DMS153 treated with DMSO at 0.1 percent for 48 hours (cell line): Measurements from ENCODE around the gene SNX30.

Source experiments
- DNase-seq: peaks from one replicate; lab custom pipeline; 2025; ENCODE audit not compliant: unreplicated experiment; lab: John Stamatoyannopoulos, UW

Gene SNX30

DNA sequence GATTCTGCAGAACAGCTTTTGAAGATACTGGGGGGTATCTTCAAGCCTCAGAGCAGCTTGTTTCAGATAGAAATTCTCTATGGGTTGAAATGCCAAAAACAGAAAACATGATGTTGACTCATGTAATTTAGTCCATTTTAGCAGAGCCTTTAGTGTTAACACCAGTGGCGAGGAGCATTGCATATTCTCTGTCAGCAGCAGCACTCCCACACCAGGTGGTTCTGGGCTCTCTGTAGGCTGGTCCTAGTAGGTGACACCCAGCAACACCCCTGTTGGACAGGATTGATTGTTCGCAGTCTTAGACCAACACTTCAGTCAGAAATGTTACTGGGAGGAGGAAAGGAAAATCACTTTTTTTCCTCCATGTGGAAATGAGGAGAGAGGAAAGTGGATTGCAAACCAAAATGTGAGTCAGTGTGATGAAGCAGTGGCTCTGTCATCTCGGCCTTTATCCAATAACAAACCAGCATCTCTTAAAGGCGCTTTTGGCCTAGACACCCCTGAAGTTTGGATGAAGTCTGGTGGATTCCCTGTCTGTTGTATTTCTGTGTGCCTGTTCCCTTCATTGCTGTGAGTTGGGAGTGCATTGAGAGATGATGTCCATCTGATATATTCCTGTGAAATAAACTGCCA, 123.3 kb downstream of the SNX30 start:
- DNase-seq = no peak

DNA sequence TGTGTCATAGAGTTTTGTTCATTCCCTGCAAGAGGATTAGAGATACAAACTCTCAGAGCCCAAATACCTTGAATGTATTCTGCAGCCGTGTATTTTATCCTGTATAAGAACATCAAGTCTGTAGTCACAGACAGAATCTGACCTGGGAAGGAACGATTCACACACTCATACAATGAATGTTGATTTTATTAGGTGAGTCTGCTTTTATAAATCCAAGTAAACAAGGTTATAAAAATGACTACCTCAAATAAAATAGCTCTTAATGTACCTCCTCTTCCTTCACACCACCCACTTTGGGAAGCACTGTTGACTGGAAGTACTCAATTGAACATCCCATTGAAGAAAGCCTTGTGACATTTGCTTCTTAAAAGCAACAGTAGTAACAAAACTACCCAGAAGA, 128.2 kb downstream of the SNX30 start:
- DNase-seq = no peak

DNA sequence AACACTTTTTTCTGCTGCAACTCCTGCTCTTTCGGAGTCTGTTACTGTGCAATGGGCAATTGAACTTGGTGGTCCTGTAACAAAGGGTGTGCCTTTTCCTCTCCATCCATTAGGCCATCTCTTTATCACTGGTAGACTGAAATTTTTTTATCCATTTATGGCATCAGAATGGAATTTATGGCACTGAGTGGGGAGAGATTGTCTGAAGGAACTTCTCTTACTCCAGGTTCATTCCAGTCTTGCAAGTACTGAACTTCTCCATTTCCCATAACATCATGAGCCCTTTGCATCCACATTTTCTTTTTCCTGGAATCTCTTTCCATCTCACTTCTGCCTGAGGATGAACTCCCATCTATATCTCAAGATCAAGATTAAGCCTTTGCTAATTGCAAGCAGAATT, 130.1 kb downstream of the SNX30 start:
- no peak for DNase-seq

DNA sequence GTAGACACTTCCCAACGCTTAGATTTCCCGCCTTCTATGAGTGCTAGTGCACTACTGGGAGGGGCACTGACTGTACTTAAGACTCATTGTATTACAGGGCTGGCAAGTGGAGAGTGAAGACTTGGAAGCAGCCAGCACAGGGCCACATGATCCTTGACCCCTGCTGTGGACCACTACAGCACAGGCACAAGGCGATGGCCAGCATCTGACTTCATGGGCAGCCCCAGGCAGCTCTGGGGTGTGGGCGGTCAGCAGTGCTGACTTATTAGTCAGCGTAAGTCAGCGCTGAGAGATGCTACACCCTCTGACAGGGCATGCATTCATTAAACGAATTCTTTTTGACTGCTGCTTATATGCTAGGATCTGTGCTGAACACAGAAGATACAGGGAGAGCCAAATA, 130.8 kb downstream of the SNX30 start:
- DNase-seq = no peak

DNA sequence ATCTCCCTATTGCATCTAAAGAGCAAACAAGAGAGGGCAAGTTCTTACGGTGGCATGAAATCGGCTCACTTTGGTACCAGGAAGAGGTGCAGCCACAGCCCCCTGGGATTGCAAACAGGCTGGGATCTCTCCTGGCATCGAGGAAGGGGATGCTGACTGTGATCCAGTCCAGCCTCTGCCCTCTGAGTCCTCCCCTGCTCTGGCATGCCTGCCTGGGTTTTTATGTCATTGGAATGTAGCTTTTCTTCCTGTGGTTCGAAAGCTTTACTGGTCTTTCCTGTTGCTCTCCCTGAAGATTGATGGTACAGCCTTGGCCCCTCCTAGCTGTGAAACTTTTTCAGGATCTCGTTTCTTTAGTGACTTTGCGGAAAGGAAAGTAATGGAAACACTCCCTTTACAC, 133.5 kb downstream of the SNX30 start:
- DNase-seq = no peak

DNA sequence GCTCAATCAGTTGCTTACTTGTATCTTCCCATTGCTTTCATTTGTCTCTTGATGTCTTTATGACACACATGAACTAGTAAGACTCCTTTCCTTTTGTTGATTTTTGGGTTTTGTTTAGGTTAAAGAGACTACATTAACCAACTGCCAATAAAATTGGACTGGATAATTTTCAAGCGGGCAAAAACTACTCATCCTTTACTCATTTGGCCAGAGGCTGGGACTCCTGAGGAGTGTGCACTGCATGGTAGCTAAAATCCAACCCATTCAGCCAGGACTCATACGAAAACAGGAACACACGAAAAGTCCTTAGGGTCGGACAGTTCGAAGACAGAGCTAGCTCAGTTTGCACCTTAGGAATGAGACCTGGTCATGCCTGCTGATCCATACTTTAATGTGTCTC, 134.2 kb downstream of the SNX30 start:
- no peak for DNase-seq

DNA sequence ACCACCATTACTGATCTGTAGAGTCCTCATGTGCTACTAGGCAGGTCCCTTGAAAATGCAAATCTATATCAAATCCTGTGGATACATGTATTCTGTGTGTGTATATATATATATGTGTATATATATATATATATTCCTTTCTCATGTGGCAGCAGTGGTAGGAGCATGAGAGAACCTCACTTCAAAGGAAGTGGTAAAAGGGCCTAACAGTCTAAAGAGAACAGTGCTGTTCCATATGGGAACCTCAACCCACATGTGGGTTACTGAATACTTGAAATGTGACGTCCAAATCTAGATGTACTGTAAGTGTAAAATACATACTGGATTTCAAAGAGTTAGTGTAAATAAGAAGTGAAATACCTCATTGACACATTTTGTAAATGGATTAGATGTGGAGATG, 134.8 kb downstream of the SNX30 start:
- no peak for DNase-seq

DNA sequence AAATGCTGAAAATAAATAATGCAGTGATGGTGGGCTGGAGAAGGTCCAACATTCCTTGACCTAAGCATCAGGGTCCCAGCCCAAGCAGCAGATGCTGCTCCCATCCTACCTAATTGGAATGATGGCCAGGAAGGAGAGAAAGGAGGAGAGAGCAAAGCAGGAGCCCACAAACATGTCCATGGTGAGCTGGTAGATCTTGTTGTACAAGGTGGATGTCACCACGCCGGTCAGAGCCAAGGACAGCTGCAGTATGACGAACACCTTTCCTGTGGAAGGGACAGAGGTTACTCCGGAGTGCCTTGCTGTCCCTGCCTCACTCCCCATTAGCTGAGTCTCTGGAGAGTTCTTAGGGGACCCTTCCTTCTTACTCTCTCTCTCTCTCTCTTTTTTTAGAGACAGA, 135.8 kb downstream of the SNX30 start:
- no peak for DNase-seq

DNA sequence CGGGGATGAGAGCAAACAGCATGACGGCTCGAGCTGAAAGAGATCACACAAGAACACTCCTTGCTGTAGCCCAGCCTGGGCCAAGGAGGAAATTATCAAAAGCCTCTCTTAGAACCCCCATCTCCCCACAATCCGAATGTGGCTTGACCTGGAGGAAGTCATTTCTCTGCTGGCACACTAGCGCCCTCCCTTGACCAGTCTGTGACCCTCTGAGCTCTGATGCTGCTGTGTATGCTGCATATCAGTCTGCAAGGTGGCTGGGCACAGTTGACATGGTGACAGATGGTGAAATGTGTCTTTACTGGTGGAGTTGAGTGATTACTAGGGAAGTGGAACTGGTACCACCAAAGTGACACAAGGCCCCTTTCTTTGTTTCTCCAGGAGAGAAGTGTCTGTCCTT, 136.8 kb downstream of the SNX30 start:
- no peak for DNase-seq

DNA sequence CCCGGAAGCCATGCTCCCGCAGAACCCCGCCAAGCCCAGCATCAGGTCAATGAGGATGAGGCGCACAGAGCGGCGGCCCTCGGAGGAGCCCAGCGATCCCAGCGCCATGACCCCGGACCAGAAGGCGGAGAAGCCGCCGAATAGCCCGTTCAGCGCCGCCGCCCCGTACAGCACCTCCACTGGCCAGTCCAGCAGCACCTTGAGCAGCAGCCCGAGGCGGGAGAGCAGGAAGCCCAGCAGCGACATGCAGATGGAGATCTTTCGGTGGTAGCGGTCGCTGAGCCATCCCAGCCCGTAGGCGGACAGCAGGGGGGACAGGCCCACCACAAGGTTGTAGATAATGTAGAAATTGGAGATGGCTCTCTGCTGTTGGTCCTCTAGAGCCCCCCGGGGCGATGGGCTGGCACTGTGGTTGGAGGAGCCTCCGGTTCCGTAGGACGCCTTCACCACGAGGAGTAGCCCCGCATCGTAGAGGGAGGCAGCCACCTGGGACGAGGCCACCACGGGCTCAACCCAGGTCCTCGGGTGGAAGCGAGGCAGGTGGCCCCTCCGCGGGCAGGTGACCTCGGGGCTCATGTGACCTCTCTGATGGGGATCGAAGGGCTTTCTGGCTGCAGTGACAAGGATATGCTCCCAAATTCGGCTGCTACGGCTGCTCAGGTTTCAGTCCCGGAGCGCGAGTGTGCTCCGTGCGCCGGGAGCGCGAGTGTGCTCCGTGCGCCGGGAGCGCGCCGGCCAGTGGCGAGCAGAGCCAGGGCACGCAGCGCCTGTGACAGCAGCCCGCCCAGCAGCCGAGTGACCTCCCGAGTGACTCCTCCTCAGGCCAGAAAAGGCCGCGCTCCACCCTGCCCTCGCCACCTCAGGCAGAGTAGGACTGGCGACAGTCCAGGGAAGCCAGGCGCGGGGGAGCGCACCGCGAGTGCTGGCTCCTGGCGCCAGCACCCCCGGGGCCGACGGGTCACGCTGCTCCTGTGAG, 139.8 kb downstream of the SNX30 start, which contains the start of gene SLC46A2:
Gene SLC46A2, minus strand, starts transcription at position 771 of the 976 bp plus-strand sequence. Its CDS starts 195 bp downstream, at position 576.
- DNase-seq = no peak

DNA sequence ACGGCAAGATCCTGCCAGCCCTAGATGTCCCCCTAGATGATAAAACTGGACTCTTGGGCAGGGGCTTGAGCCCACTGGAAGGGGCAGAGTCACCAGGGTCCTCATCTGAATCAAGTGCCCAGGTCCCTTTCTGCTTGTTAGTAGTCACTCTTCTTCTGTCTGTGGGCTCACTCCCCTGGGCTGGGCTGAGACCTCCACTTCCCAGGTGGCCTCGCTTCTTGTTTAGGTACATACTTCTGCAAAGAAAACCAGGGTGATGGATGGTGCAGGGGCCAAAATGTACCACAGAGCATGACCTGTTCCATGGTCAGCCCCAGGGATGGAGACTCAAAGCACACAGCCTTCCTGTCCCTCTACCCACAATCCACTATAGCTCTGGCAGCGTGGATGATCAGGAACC, 141.0 kb downstream of the SNX30 start:
- no peak for DNase-seq

DNA sequence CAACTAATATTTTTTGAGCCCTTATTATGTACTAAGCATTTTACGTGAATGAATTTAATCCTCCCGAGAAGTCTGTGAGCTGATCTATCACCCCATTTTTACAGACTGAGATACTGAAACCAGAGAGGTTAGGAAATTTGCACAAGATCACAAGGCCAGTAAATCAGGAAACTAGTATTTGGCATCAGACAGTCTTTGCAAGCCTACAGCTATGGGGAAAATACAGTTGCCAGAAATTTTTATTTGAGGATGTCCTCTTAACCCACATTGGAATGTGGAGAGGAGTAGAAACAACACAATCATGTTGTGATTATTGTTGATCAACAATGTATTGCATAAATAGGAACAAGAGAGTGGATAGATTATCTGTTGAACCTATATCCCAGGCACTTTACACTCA, 142.4 kb downstream of the SNX30 start:
- no peak for DNase-seq

DNA sequence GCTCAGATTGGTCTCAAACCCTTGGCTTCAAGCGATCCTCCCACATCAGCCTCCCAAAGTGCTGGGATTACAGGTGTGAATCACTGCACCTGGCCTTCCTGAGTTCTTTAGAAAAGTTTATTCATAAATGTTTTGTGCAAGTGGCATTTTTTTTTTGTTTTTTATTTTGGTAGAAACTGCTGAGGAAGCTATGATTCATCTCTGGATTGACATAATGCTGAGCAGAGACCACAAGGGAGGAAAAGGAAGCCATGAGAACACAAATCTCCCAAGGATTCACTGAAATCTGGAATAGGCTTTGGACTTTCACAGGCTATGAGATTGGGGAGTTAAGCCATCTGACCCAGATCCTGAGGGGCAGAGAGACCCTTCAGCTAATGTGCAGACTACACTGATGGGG, 143.5 kb downstream of the SNX30 start:
- DNase-seq = no peak

DNA sequence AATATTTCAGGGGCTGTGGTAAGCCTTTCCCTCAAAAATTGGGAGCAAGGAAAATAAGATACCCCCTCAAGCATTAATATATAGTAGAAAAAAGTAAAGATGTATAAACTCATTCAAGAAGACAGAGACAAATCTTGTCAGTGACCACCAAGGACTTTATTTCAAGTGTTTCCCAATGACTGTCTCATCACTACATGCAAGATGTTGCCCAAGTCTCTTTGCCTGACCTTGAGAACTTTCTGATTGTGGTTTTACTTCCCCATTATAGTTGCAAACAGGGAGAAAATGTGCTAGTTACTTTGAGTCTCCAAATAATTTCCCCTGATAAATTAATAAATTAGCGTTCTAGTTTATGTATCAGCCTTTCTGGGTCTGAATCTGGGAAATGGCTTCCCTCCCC, 144.1 kb downstream of the SNX30 start:
- no peak for DNase-seq

DNA sequence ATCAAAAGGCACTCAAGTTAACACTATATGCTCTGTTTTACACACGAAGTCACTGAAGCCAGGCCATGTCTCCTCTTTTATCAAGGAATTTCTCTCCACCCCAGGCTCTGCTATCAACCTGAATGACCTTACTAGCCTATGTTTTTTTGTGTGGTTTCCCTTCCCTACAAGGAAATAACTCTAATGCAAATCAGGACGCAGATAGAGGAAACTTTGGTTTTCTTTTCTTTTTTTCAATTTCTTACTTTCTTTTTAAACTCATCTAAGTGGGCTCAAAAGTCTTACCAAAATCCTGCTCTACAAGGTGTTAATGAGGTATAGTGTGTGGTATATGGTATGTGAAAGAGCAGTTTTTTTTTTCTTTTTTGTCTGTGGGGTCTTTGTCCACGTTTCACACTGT, 145.6 kb downstream of the SNX30 start:
- no peak for DNase-seq

DNA sequence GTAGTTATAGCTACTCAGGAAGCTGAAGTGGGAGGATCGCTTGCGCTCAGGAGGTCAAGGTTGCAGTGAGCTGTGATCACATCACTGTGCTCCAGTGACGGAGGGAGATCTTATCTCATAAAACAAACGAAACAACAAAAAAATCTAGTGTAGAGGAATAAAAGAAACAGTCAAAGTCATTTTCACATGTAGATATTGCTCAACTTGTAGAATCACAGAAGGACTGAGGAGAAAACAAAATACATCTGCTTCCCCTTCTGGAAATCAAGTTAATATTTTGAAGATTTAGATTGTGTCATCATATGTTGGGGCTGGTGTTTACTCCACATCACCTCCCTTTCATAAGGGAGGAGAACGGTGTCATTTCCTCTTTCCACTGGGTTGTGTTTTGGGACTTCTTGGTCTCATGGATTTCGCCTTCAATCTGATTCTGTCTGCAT, 148.3 kb downstream of the SNX30 start:
- no peak for DNase-seq

DNA sequence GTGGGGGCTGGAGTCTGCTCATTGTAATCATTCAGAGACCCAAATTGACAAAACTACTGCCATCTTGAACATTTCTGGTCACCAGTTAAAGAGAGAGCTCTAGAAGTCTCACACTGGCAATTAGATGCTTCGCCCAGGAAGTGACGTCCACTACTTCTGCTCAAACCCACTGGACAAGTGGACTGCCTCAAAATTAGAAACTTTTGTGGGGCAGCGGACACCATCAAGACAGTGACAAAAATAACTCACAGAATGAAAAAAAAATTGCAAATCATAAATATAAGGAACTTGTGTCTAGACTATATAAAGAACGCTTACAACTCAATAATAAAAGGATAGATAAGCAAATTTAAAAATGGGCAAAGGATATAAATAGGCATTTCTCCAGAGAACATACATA, 149.9 kb downstream of the SNX30 start:
- DNase-seq = no peak

DNA sequence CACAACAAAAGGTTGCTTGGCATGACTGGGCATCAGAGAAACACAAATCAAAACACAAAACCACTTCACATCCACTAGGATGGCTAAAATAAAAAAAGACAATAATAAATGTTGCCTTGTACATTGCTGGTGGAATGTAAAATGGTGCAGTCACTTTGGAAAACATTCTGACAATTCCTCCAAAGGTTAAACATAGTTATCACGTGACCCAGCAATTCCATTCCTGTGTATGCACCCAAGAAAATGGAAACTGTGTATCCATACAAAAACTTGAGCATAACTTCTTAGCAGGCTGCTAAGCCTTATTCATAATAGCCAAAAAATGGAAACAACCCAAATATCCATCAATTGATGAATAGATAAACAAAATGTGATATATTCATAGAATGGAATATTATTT, 150.3 kb downstream of the SNX30 start:
- no peak for DNase-seq

DNA sequence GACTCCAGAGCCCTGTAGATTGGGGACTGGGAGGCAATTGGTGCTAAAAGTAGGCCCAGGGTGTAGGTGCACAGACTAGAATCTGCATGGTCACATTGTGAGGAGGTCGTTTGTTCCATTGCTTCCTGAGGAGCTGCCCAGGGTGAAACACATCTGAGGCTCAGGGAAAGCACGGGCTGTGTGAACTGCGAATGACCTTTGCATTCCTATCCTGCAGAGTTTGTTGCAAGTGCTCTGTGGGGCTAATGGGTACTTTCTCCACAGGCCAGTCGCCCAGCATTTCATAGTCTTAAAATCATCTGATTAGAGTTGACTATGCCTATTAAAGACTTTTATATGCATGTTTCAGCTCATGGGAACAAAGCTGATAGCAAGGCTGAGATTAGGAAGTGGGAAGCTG, 154.5 kb downstream of the SNX30 start:
- no peak for DNase-seq

DNA sequence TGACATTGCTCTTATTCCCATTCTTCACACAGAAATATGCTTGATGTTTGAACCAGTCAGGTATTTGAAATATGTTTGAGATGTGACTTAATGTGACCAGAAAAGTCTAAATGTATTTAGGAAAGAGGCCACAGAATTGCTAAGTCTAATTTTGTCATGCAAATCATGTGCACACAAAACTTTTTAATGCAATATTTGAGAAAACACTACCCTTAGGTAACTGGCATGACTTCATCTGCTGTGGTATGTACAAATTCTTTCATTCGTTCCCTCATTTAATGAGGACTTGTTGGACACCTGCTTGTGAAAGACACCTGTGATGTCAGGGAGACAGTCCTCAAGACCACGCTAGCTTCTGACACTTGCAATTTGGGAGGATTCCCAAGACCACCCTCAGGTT, 161.2 kb downstream of the SNX30 start:
- DNase-seq = no peak

DNA sequence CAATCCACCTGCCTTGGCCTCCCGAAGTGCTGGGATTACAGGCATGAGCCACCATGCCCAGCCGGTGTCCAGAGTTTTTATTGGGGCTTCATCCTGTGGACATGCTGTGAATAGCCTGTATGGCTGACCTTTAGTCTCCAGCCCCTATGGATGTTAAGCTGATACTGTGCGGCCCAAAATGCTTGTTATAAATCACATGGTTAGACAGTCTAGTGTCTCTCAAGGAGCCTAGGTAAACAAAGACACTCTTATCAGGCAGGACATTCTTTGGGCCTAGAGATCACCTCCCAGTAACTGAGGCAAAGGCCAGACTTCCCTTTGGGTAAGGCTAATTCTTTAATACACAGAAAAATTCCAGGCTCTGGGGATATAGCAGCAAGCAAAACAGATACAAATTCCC, 162.1 kb downstream of the SNX30 start:
- DNase-seq = no peak

DNA sequence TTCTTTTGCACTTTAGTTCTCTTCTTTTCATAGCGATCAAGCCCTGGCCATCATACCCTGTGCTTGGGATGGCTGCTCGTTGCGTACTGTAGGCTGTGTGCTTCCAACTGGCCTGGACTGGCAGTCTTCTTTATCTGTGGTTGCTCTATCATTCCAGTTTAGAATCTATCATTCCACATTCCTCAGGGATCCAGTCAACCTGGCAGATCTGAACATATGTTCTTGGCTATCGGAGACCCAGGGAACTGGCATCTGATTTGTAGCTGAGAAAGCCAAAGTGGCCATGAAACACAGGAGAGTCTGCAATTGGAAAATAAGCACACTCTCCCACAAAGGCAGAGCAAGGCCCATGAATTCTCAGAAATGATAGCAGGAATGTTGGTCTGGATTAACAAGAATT, 162.8 kb downstream of the SNX30 start:
- no peak for DNase-seq
